Astrocyte (in vitro differentiated cells and primary cell): ENCODE data around the gene RASGRF2.

Experiments
- CTCF ChIP-seq: IDR thresholded peaks from 2 replicates; pipeline ENCODE4 v1.5.1; 2011; ENCODE audit warnings: low read depth, mild to moderate bottlenecking, inconsistent platforms, low read length, moderate library complexity; ENCODE audit not compliant: insufficient read depth
- EZH2 ChIP-seq: IDR thresholded peaks from 2 replicates; pipeline ENCODE4 v1.6.1; 2012; ENCODE audit warnings: mild to moderate bottlenecking, low read length, inconsistent platforms; ENCODE audit not compliant: insufficient read depth

- TF ChIP-seq CTCF (no peak), EZH2 (no peak)
Observed at GRCh38 chr5:81172710-81173109, 212.5 kb downstream of the RASGRF2 start.
